Stimulated activated CD4-positive, alpha-beta T cell treated with anti-CD3 and anti-CD28 coated beads, Interleukin-15, amount 100 ng/mL, for 24 hours (primary cell): Measurements from ENCODE around the gene CNTN4.
"Not testable (repeated sequence)": the region's sequence is repeated elsewhere in the genome, so short reads cannot be mapped to it uniquely, and the experiment has no call there.

Experiments used
- DNase-seq: peaks from one replicate; pipeline ENCODE4 v3.0.0-alpha.2; 2020

Gene CNTN4

GRCh38 chr3:2098398-2099027, at the start of gene CNTN4:
TSS of gene CNTN4 (plus strand) at chr3:2098866.
- DNase-seq, result peak; percentile 43

GRCh38 chr3:2061360-2061759, 37.3 kb upstream of the CNTN4 start:
- DNase-seq, result no peak

GRCh38 chr3:2071531-2071930, 27.1 kb upstream of the CNTN4 start:
- no peak for DNase-seq

GRCh38 chr3:2078821-2079220, 19.8 kb upstream of the CNTN4 start:
- DNase-seq, result no peak

- no peak for DNase-seq
These were observed 15.7 kb upstream of the CNTN4 start for GRCh38 chr3:2082871-2083480.

GRCh38 chr3:2083558-2083957, 15.1 kb upstream of the CNTN4 start:
- DNase-seq, result not testable (repeated sequence)

GRCh38 chr3:2090095-2090911, 8.4 kb upstream of the CNTN4 start:
- DNase-seq, result no peak

- DNase-seq, result no peak
These were observed 5.9 kb upstream of the CNTN4 start for GRCh38 chr3:2092758-2093157.

- no peak for DNase-seq
These were observed 3.7 kb upstream of the CNTN4 start for GRCh38 chr3:2094941-2095340.

GRCh38 chr3:2096216-2096615, 2.5 kb upstream of the CNTN4 start:
- DNase-seq, result no peak

GRCh38 chr3:2097641-2098191, 950 bp upstream of the CNTN4 start:
- DNase-seq, result no peak

GRCh38 chr3:2099028-2099671, 484 bp downstream of the CNTN4 start:
- peak; percentile 6 for DNase-seq

GRCh38 chr3:2099779-2100191, 1.1 kb downstream of the CNTN4 start:
- DNase-seq, result no peak

GRCh38 chr3:2106438-2106837, 7.8 kb downstream of the CNTN4 start:
- no peak for DNase-seq

GRCh38 chr3:2110597-2111117, 12.0 kb downstream of the CNTN4 start:
- no peak for DNase-seq

GRCh38 chr3:2114617-2115275, 16.1 kb downstream of the CNTN4 start:
- no peak for DNase-seq

GRCh38 chr3:2130726-2131125, 32.1 kb downstream of the CNTN4 start:
- no peak for DNase-seq

GRCh38 chr3:2133146-2133545, 34.5 kb downstream of the CNTN4 start:
- no peak for DNase-seq

- no peak for DNase-seq
These were observed 39.0 kb downstream of the CNTN4 start for GRCh38 chr3:2137651-2138050.

GRCh38 chr3:2141482-2141881, 42.8 kb downstream of the CNTN4 start:
- DNase-seq, result no peak

GRCh38 chr3:2148561-2149340, 50.1 kb downstream of the CNTN4 start:
- no peak for DNase-seq

GRCh38 chr3:2153053-2153452, 54.4 kb downstream of the CNTN4 start:
- DNase-seq, result no peak
